Fibroblast of skin of right biceps (primary cell): ENCODE data around the gene DZANK1.
"Not testable (repeated sequence)": the region's sequence is repeated elsewhere in the genome, so short reads cannot be mapped to it uniquely, and the experiment has no call there.

Source experiments
- DNase-seq: peaks from one replicate; pipeline ENCODE4 v3.0.0-alpha.2; 2013

Gene DZANK1

GRCh38 chr20:18466894-18467730 is at the start of gene DZANK1, which contains the start of gene POLR3F:
Gene DZANK1, minus strand, starts transcription at chr20:18467030. Its CDS starts 1,672 bp downstream, at chr20:18465358.
Gene POLR3F, plus strand, starts transcription at chr20:18467390. Its CDS starts 117 bp downstream, at chr20:18467507.
- DNase-seq, result peak; percentile 96

GRCh38 chr20:18515973-18516372 is 49.1 kb upstream of the DZANK1 start:
- no peak for DNase-seq

DNA sequence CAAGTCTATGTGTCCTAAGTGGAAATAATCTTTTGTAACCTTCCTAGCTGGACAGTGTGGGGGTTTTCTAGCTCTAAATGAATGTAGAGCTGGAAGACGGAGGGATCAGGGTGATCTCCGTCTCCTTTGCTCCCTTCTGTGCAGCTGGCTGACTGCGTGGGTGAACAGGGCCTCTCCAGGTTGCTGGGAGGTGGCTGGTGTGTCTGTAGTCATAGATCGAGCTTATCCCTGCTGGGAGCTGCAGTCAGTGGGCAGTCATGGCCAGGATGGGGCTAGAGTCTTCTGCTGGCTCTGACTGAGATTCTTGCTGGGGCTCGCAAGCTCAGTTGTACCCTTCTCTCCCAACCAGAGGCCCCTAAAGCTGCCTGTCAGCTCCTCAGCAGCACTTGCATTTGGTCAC is 47.3 kb upstream of the DZANK1 start:
- DNase-seq, result no peak

- DNase-seq, result no peak
These were observed 46.4 kb upstream of the DZANK1 start for GRCh38 chr20:18513208-18513607.

DNA sequence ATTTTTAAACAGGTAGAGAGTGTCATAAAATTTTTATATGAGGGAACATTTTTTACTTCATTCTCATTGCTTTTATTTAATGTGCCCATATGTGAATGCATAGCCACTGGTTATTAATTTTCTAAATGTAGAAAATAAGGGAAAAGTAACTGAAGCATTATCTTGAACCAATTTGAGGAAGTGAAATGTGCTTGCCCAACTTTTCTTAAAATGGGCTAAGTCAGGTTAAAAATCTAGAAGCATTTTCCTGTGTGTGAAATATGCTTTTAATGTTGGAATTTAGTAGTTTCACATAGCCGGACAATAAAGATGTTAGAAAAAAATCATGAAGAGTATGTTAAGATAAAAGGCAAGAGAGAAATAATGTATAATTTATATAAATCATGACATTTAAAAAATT is 44.7 kb upstream of the DZANK1 start:
- DNase-seq, result no peak

- DNase-seq, result peak; percentile 96
These were observed 40.7 kb upstream of the DZANK1 start, which contains the start of gene SEC23B for GRCh38 chr20:18507218-18508191. Gene SEC23B, plus strand, starts transcription at chr20:18507940. Its CDS starts 2,896 bp downstream, at chr20:18510836.

DNA sequence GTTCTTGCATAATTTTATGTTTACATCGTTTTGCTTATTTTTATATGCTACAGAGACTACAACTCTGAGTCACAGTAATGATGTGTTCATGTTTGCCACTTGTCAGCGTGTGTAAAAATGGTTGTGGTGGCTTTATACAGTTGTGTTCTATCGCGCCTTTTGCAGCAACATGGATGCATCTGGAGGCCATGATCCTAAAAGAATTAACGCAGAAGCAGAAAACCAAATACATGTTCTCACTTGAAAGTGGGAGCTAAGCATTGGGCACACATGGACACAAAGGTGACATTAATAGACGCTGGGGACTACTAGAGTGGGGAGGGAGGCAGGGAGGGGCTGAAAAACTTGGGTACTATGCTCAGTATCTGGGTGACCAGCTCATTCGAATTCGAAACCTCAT is 39.9 kb upstream of the DZANK1 start:
- DNase-seq, result no peak

DNA sequence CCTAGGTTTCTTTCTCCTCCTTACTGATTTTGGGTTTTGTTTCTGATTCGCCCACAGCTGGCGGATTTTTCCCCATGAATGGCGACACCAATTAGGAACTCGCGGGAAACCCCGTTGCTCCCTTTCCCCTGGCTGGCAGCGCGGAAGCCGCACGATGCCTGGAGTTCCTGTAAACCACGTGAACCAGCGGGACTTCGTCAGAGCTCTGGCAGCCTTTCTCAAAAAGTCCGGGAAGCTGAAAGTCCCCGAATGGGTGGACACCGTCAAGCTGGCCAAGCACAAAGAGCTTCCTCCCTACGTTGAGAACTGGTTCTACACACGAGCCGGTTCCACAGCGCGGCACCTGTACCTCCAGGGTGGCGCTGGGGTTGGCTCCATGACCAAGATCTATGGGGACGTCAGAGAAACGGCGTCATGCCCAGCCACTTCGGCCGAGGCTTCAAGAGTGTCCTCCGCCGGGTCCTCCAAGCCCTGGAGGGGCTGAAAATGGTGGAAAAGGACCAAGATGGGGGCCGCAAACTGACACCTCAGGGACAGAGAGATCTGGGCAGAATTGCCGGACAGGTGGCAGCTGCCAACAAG is 37.7 kb upstream of the DZANK1 start:
- DNase-seq, result peak; percentile 17

- not testable (repeated sequence) for DNase-seq
These were observed 34.8 kb upstream of the DZANK1 start for GRCh38 chr20:18501672-18502071.

- no peak for DNase-seq
These were observed 30.8 kb upstream of the DZANK1 start for GRCh38 chr20:18497603-18498002.

DNA sequence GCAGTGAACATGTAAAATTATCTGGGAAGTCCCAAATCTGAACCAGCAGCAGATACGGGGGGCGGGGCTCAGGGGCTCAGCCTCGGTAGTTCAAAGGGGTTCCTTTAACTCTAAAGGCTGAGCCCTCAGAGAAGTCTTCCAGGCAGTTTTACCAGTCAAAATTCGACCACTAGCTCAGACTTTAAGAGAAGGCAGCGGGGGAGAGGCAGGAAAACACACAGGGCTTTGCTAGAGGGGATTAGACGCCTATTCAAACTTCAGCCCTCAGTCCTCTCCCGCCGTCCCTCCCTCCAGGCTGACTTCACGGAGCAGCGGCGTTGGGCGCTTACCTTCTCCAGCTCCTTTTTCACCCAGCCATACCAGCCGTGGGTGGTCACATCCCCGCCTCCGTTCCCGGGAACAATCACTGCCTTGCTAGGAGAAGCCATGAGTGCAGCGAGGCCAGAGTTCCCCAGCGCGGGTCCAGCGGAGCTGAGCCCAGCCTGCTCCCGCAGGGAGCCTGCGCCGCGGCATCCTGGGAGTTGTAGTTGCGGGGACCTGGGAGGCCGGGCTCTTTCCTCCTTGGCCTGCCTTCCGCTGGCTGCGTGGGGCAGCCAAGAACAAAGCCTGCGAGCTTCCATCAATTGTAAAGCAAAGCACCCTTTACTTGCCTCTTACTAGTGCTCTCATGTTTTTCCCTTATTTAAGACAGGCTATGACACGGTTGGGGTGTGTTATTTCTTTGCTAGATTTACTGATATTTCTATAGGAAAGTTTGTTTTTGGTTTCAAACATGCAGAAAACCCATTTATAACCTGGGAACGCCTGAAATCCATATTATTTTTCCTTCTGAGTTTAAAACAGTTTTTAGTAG is 30.1 kb upstream of the DZANK1 start, which contains the start of gene RBBP9:
Gene RBBP9, minus strand, starts transcription at position 486 of the 853 bp plus-strand sequence. Its CDS starts 58 bp downstream, at position 428.
- DNase-seq, result peak; percentile 81

- DNase-seq, result no peak
These were observed 29.2 kb upstream of the DZANK1 start for GRCh38 chr20:18496042-18496441.

- no peak for DNase-seq
These were observed 21.5 kb upstream of the DZANK1 start for GRCh38 chr20:18488301-18488700.

DNA sequence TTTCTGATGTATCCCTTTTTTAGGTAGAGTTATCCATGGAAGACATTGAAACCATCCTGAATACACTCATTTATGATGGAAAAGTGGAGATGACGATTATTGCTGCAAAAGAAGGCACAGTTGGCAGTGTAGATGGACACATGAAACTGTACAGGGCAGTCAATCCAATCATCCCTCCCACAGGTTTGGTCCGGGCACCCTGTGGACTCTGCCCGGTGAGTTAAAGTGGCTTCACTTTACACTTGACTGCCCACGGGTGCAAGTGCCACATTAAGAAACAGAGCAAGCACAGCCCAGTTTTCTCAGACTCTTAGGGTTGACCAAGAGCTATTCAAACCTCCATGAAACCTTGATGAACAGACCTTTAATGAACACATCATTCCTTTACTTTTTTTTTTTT is 14.8 kb upstream of the DZANK1 start:
- DNase-seq, result no peak

- DNase-seq, result no peak
These were observed 11.0 kb upstream of the DZANK1 start for GRCh38 chr20:18477821-18478220.

DNA sequence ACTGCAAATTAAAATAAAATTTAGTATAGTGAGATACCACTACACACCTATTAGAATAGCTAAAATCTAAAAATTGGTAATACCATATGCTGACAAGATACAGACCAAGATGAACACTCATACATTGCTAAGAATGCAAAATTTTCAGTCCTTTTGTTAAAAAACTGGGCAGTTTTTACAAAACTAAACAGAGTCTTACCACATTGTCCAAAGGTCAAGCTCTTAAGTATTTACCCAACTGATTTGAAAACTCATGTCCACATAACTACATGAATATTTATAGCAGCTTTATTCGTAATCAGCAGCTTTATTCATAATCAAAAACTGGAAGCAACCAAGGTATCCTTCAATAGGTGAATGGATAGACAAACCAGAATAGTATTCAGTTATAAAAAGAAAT is 10.4 kb upstream of the DZANK1 start:
- DNase-seq, result no peak

DNA sequence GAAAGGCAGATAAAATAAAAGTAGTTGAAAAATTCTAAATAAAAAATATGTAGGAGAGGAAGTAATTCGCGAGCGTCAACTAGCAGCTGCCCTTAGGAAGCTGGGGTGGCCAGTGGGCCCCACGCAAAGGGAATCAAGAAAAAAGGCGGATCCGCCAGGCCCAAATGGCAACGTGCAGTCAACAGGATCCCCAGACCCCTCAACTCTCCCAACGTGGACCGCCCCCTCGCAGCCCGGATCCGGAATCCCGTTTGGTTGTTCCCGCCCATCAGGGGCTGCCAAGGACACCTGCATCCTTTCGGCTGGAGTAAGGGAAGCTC is 296 bp downstream of the DZANK1 start:
- no peak for DNase-seq

DNA sequence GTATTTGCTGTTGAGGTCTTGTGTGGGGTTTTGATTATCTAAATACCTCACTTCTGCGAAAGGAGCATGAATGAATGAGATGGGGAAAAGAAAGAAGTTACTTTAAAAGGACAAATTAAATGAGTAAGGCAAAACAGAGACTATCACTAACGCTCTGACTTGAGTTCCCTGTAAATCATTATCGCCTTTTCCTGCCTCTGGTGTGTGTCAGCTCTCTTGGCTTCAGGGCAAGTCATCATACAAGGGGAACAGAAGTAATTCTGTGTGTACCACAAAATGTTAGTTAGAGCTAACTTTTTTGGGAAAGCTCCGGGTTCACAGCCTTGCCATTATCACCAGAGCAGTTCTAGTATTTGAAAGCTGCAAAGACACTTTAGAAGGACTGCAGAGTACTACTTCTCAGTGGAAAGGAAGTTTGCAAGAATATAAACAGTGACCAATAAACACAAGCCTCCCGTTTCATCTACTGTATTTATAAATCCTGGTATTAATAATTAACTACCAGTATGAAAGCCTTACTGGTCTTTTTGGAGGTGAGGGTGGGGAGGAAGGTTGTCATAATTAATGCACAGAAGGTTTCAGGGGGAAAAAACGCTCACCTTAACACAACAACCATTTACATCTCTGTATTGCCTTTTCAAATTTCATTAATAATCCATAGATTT is 1.2 kb downstream of the DZANK1 start:
- DNase-seq, result no peak

- DNase-seq, result no peak
These were observed 10.2 kb downstream of the DZANK1 start for GRCh38 chr20:18456600-18456999.

DNA sequence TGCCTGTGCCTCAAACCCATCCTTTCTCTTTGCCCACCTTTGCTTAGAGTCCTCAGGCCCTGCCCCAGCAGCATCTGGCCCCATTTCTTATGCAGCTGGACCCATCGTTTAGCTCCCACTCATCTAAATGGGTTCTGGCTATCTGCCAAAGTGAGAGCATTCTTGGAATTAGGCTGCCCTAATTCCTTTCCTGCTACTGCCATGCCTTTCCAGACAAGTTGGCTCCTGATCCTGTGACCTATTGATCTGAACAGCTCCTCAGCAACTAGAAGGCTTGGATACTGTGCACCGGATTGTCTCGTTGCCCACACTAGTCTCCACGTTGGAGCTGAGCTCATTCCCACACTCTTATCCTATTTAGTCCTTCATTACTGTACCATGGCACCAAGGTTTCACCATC is 22.9 kb downstream of the DZANK1 start:
- peak; percentile 41 for DNase-seq

GRCh38 chr20:18440403-18440802 is 26.4 kb downstream of the DZANK1 start:
- DNase-seq, result no peak

DNA sequence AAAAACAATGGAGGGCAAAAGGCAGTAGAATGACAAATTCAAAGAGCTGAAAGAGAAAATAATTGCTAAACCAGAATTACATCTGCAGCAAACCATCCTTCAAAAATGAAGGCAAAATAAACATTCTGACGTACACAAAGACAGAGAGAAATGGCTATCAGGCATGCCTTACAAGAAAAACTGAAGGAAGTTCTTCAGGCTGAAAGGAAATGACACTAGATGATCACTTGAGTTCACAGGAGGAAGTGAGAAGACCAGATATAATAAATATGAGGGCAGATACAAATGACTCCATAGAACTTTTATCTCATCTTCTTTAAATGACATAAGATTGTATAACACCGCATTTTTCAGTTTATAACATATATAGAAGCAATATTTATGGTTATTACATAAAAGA is 30.0 kb downstream of the DZANK1 start:
- DNase-seq, result no peak
